ENCODE data around the gene PLEKHA1. TPM values are rescaled to one million over a fixed set of nuclear protein-coding genes. Genes with fewer than 3 reads are reported as not detected.

Gene PLEKHA1
- total RNA-seq, 1 experiment from 2014 or later, result 30.6 TPM

DNA sequence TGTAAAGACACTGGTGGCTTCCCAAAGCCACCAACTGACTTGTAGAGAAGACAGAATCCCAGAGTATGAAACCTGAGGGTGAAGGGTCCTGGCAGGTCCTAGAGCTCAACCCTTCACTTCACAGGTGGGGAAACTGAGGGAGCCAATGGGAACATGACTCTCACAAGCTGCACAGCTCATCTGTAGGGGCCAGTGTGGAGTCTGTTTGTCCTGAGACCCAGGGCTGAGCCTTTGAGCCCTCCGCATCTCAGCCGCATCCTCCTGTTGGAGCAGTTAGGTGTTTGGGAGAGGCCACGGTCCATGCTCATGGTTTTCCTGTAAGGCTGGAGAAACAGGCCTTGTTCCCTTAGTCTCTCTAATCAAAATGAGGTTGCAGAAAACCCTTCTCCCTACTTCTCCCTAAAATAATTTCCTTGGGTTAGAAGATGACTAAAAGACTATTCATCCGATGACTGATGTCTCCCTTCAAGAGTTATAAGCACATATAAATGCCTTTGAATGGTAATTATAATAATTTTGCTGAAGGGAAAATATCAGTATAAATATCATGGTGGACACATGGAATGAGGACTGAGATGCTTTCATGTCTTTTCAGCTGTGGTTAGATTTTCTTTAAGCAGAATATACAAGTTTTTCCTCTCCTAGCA lies 97.1 kb downstream of the PLEKHA1 start (continued):
- TF ChIP-seq ZBTB33 (IDR thresholded peaks at IDR 0.05; ENCODE audit: extremely low read depth, insufficient replicate concordance, low read length) (no peak), ZNF274 (IDR thresholded peaks at IDR 0.05; ENCODE audit: low read depth, low read length) (no peak)

- intact Hi-C loops (cut with micrococcal nuclease), result no loop called here
- TF ChIP-seq SIN3A (IDR thresholded peaks at IDR 0.05; ENCODE audit: low read depth), result no peak
- TF ChIP-seq EZH2phosphoT487 (IDR thresholded peaks at IDR 0.05; ENCODE audit: borderline replicate concordance), result no peak
- no peak for TF ChIP-seq JUND (IDR thresholded peaks at IDR 0.05)
- TF ChIP-seq, protein P1, sequence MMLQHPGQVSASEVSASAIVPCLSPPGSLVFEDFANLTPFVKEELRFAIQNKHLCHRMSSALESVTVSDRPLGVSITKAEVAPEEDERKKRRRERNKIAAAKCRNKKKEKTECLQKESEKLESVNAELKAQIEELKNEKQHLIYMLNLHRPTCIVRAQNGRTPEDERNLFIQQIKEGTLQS (IDR thresholded peaks at IDR 0.05), result no peak
- TF ChIP-seq CBX3 (IDR thresholded peaks at IDR 0.05; ENCODE audit: low read depth), result no peak
- no peak for TF ChIP-seq CEBPB (IDR thresholded peaks at IDR 0.05; ENCODE audit: low read depth)
- no peak for TF ChIP-seq REST (IDR thresholded peaks at IDR 0.05; ENCODE audit: low read depth)
- no peak for TF ChIP-seq CTCF (IDR thresholded peaks at IDR 0.05 in 2 of 3, conservative IDR thresholded peaks at IDR 0.05 in 1 of 3; ENCODE audit: borderline replicate concordance in 1 of 3, insufficient read depth in 1 of 3, low read depth in 2 of 3, low read length in 2 of 3)
- TF ChIP-seq FOSL1 (IDR thresholded peaks at IDR 0.05; ENCODE audit: low read depth), result no peak
- no peak for TF ChIP-seq SP1 (IDR thresholded peaks at IDR 0.05; ENCODE audit: low read depth)
- no peak for TF ChIP-seq SRF (IDR thresholded peaks at IDR 0.05; ENCODE audit: low read depth)
- no peak for TF ChIP-seq POLR2AphosphoS5 (IDR thresholded peaks at IDR 0.05; ENCODE audit: low read depth, low read length)
- no peak for TF ChIP-seq ZNF274 (IDR thresholded peaks at IDR 0.05; ENCODE audit: low read depth, low read length)
- no peak for TF ChIP-seq YY1 (IDR thresholded peaks at IDR 0.05; ENCODE audit: extremely low read depth, insufficient replicate concordance, low read depth, low read length)
- no peak for TF ChIP-seq EGR1 (IDR thresholded peaks at IDR 0.05; ENCODE audit: low read depth)
- CTCF ChIA-PET, result no interaction called here
- Histone ChIP-seq H3K27ac (ENCODE audit: low read depth, low read length) (no peak overlapping the region), H3K9me2 (ENCODE audit: insufficient read depth) (no peaks in the 10 kb centered on the region), H3K79me2 (ENCODE audit: insufficient read depth, low read length) (no peaks in the 10 kb centered on the region), H4K20me1 (ENCODE audit: insufficient read depth) (no peaks in the 10 kb centered on the region), H2AFZ (ENCODE audit: low read depth, low read length, poor library complexity, severe bottlenecking) (no peak overlapping the region), H3K4me1 (ENCODE audit: control insufficient read depth in 1 of 2, insufficient read depth in 2 of 2, low read length in 2 of 2) (peaks cover 7 to 13% of the 10 kb centered on the region in 2 experiments; a peak in 3 of 4 replicates), H3K9me3 (ENCODE audit: control insufficient read depth in 1 of 2, insufficient read depth in 1 of 2, low read depth in 1 of 2, low read length in 2 of 2) (no peaks in the 10 kb centered on the region), H3K4me2 (ENCODE audit: low read length) (no peak overlapping the region), H3K4me3 (replicated peaks in 1 of 2; ENCODE audit: low read depth in 1 of 2, low read length in 2 of 2) (no peak overlapping the region), H3K27me3 (ENCODE audit: insufficient read depth, low read length) (no peaks in the 10 kb centered on the region), H3K9ac (ENCODE audit: low read length) (no peak overlapping the region), H3K36me3 (ENCODE audit: control insufficient read depth in 1 of 2, insufficient read depth in 2 of 2, low read length in 2 of 2) (no peaks in the 10 kb centered on the region)
- RAD21 ChIA-PET (ENCODE audit: low non-redundant PET in 1 of 2, low total read pairs in 2 of 2, uncharacterized antibody in 2 of 2, unreplicated experiment in 2 of 2), result no interaction called here
- no TSS peak for BruUV-seq (replicated peaks)
- no peak for DNase-seq (ENCODE audit: low read depth, low spot score)
- ATAC-seq, result no peak
- POLR2A ChIA-PET, result no interaction called here
Observed at GRCh38 chr10:122473116-122473515, 98.6 kb downstream of the PLEKHA1 start.
